GM12878 (cell line): ENCODE results near the gene B4GALT1. TPM values are rescaled to one million over a fixed set of nuclear protein-coding genes. Genes with fewer than 3 reads are reported as not detected.
A peak's percentile ranks its signal among the peaks of the same experiment; 100 is the strongest.

ENCODE experiments used
- BCL11A ChIP-seq: IDR thresholded peaks from 2 replicates; pipeline ENCODE4 v1.6.1; 2011; ENCODE audit warnings: low read depth, low read length
- EED ChIP-seq: sonication (generic); IDR thresholded peaks from 2 replicates; pipeline ENCODE4 v1.6.1; 2016; ENCODE audit warnings: antibody characterized with exemption, low read depth
- EP300 ChIP-seq, 2 experiments: fragments of 150-350 bp in 1 of 2; IDR thresholded peaks; 2 replicates each; pipeline ENCODE4 v1.6.1; 2011 to 2012; ENCODE audit warnings: low read depth in 2 of 2, low read length in 2 of 2, borderline replicate concordance in 1 of 2, improper control_type of control experiment in 1 of 2, inconsistent platforms in 1 of 2; ENCODE audit not compliant: control insufficient read depth in 1 of 2
- FOS ChIP-seq: IDR thresholded peaks from 3 replicates; pipeline ENCODE4 v1.6.1; 2011; ENCODE audit warnings: borderline replicate concordance; ENCODE audit not compliant: insufficient read length; ENCODE audit errors: extremely low read depth
- MYB ChIP-seq: fragments of 150-350 bp; IDR thresholded peaks from 2 replicates; pipeline ENCODE4 v1.6.1; 2014; ENCODE audit warnings: mild to moderate bottlenecking, low read depth, low read length, borderline replicate concordance
- NBN ChIP-seq: fragments of 450-650 bp; IDR thresholded peaks from 2 replicates; pipeline ENCODE4 v1.6.1; 2016
- NR2C1 ChIP-seq: fragments of 450-650 bp; IDR thresholded peaks from 2 replicates; pipeline ENCODE4 v1.6.1; 2017; ENCODE audit warnings: antibody characterized with exemption, mild to moderate bottlenecking, moderate library complexity
- POU2F2 ChIP-seq: IDR thresholded peaks from 3 replicates; pipeline ENCODE4 v1.6.1; 2011; ENCODE audit warnings: low read depth, mild to moderate bottlenecking, low read length, borderline replicate concordance
- RELA ChIP-seq: fragments of 450-650 bp; IDR thresholded peaks from 2 replicates; pipeline ENCODE4 v1.8.0; 2014; ENCODE audit warnings: borderline replicate concordance; ENCODE audit not compliant: partially characterized antibody
- SIN3A ChIP-seq: IDR thresholded peaks from 2 replicates; pipeline ENCODE4 v1.6.1; 2012; ENCODE audit warnings: low read depth, low read length, improper control_type of control experiment
- TCF3 ChIP-seq: IDR thresholded peaks from 2 replicates; pipeline ENCODE4 v1.6.1; 2012; ENCODE audit warnings: low read depth, mild to moderate bottlenecking, low read length, borderline replicate concordance; ENCODE audit not compliant: insufficient read depth
- ZBED1 ChIP-seq: IDR thresholded peaks from 2 replicates; pipeline ENCODE4 v1.6.1; 2016; ENCODE audit warnings: borderline replicate concordance
- polyA plus RNA-seq, 11 experiments: library from polyadenylated mRNA; depleted of rRNA in 4 of 11; unstranded in 6 of 11; stranded (reverse) in 5 of 11; fragments of >200 nt; fragmentation: Nextera tagmentation in 4 of 11; fragmentation: Illumina TruSeq in 1 of 11; extraction: Ambion mirVana in 4 of 11; extraction: Trizol in 1 of 11; gene quantifications; 1 replicate in 1 of 11; 2 replicates in 10 of 11; pipeline versions ENCODE4 v1.2.1 to v1.2.3, GENCODE V29; 2011 to 2016; ENCODE audit warnings: inconsistent platforms in 2 of 11, missing spikeins in 2 of 11, low read depth in 1 of 11
- total RNA-seq, 4 experiments: library from RNA; depleted of rRNA in 3 of 4; stranded (reverse); fragments of >200 nt in 3 of 4; fragmentation: Illumina TruSeq in 1 of 4; extraction: Trizol in 1 of 4; gene quantifications; 2 replicates each; pipeline versions ENCODE4 v1.2.1 to v1.2.3, GENCODE V29; 2013 to 2021
- TF ChIP-seq, protein P1 (sequence below): fragments of 450-650 bp; conservative IDR thresholded peaks from 2 replicates; pipeline ENCODE4 v1.6.1; 2017; ENCODE audit warnings: mild to moderate bottlenecking, moderate library complexity
- TF ChIP-seq, protein P2 (sequence below): fragments of 450-650 bp; IDR thresholded peaks from 2 replicates; pipeline ENCODE4 v1.6.1; 2017; ENCODE audit warnings: mild to moderate bottlenecking, moderate library complexity
- TF ChIP-seq, protein P3 (sequence below): fragments of 450-650 bp; IDR thresholded peaks from 2 replicates; pipeline ENCODE4 v1.6.1; 2016; ENCODE audit warnings: mild to moderate bottlenecking
- TF ChIP-seq, protein P4 (sequence below), 3 experiments: IDR thresholded peaks in 2 of 3; conservative IDR thresholded peaks in 1 of 3; 2 replicates each; pipeline ENCODE4 v1.5.1; 2011; ENCODE audit warnings: low read depth in 3 of 3, low read length in 3 of 3, mild to moderate bottlenecking in 3 of 3, control low read depth in 2 of 3, moderate library complexity in 2 of 3, inconsistent platforms in 1 of 3, mixed read lengths in 1 of 3; ENCODE audit not compliant: control insufficient read depth in 2 of 3, insufficient read depth in 1 of 3; ENCODE audit errors: extremely low read depth in 1 of 3
- TF ChIP-seq, protein P5 (sequence below): IDR thresholded peaks from 2 replicates; pipeline ENCODE4 v1.6.1; 2011; ENCODE audit warnings: borderline replicate concordance, low read depth, mild to moderate bottlenecking, moderate library complexity, low read length; ENCODE audit not compliant: insufficient read depth, poor library complexity, severe bottlenecking

Gene B4GALT1
- total and polyA plus RNA-seq, 10 of the 15 experiments (the other 5 are each of a cell fraction or from before 2014, with no cell fraction given), result 12.7 to 79.0 (median 41.0) TPM

DNA sequence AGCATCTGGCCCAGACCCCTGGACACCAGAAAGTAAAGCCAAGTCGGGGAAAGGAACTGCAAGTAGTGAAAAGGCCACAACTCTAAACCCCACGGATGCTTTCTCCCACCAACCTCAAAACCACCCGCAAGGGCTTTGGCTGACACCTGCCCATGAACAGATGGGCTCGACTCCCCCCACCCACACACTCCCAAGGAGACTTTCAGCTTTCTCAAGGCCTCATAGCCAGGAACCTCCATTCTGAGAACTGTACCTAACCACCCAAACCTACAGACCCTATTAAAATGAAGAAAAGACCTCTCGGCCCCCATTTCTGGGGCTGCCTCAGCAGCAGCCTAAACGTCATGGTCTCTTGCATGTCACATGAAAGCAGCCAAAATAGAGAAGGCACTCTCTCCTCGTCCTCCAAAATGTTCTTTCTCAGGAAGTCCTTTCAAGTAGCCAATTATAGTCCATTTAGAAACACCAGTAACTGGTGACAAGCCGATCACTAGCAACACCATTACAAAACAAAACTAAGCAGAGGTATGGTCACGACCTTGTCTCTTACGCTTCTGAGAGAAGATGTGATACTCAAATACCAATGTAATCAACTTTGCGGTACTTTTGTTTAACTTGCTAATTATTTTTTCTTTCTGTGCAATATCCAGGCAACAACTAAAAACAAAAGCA is 2.9 kb downstream of the B4GALT1 start (continued):
- TF ChIP-seq TCF3 (peak; percentile 86; the same call in 1 of the 2 replicates), BCL11A (peak; percentile 53; the same call in 1 of the 2 replicates), SIN3A (no peak), NBN (peak; percentile 53; the same call in 1 of the 2 replicates), FOS (no peak), EED (peak; percentile 84), RELA (peak; percentile 45), POU2F2 (peak; percentile 41; the same call in 1 of the 3 replicates), EP300 (IDR thresholded peaks at IDR 0.05; ENCODE audit: borderline replicate concordance in 1 of 2, control insufficient read depth in 1 of 2, low read depth in 2 of 2, low read length in 2 of 2) (peak; percentile 36 to 62; a peak in 3 of 4 replicates), MYB (no peak), NR2C1 (no peak; the same call in 1 of the 2 replicates), ZBED1 (0 out of 2 replicates have a peak, but pooled peaks have one; percentile 33)
- TF ChIP-seq, protein P1, sequence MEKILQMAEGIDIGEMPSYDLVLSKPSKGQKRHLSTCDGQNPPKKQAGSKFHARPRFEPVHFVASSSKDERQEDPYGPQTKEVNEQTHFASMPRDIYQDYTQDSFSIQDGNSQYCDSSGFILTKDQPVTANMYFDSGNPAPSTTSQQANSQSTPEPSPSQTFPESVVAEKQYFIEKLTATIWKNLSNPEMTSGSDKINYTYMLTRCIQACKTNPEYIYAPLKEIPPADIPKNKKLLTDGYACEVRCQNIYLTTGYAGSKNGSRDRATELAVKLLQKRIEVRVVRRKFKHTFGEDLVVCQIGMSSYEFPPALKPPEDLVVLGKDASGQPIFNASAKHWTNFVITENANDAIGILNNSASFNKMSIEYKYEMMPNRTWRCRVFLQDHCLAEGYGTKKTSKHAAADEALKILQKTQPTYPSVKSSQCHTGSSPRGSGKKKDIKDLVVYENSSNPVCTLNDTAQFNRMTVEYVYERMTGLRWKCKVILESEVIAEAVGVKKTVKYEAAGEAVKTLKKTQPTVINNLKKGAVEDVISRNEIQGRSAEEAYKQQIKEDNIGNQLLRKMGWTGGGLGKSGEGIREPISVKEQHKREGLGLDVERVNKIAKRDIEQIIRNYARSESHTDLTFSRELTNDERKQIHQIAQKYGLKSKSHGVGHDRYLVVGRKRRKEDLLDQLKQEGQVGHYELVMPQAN, result 0 out of 2 replicates have a peak, but pooled peaks have one; percentile 16
- TF ChIP-seq, protein P2, sequence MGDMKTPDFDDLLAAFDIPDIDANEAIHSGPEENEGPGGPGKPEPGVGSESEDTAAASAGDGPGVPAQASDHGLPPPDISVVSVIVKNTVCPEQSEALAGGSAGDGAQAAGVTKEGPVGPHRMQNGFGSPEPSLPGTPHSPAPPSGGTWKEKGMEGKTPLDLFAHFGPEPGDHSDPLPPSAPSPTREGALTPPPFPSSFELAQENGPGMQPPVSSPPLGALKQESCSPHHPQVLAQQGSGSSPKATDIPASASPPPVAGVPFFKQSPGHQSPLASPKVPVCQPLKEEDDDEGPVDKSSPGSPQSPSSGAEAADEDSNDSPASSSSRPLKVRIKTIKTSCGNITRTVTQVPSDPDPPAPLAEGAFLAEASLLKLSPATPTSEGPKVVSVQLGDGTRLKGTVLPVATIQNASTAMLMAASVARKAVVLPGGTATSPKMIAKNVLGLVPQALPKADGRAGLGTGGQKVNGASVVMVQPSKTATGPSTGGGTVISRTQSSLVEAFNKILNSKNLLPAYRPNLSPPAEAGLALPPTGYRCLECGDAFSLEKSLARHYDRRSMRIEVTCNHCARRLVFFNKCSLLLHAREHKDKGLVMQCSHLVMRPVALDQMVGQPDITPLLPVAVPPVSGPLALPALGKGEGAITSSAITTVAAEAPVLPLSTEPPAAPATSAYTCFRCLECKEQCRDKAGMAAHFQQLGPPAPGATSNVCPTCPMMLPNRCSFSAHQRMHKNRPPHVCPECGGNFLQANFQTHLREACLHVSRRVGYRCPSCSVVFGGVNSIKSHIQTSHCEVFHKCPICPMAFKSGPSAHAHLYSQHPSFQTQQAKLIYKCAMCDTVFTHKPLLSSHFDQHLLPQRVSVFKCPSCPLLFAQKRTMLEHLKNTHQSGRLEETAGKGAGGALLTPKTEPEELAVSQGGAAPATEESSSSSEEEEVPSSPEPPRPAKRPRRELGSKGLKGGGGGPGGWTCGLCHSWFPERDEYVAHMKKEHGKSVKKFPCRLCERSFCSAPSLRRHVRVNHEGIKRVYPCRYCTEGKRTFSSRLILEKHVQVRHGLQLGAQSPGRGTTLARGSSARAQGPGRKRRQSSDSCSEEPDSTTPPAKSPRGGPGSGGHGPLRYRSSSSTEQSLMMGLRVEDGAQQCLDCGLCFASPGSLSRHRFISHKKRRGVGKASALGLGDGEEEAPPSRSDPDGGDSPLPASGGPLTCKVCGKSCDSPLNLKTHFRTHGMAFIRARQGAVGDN, result peak; percentile 21; the same call in 1 of the 2 replicates
- TF ChIP-seq, protein P3, sequence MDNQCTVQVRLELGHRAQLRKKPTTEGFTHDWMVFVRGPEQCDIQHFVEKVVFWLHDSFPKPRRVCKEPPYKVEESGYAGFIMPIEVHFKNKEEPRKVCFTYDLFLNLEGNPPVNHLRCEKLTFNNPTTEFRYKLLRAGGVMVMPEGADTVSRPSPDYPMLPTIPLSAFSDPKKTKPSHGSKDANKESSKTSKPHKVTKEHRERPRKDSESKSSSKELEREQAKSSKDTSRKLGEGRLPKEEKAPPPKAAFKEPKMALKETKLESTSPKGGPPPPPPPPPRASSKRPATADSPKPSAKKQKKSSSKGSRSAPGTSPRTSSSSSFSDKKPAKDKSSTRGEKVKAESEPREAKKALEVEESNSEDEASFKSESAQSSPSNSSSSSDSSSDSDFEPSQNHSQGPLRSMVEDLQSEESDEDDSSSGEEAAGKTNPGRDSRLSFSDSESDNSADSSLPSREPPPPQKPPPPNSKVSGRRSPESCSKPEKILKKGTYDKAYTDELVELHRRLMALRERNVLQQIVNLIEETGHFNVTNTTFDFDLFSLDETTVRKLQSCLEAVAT, result no peak
- TF ChIP-seq, protein P4, sequence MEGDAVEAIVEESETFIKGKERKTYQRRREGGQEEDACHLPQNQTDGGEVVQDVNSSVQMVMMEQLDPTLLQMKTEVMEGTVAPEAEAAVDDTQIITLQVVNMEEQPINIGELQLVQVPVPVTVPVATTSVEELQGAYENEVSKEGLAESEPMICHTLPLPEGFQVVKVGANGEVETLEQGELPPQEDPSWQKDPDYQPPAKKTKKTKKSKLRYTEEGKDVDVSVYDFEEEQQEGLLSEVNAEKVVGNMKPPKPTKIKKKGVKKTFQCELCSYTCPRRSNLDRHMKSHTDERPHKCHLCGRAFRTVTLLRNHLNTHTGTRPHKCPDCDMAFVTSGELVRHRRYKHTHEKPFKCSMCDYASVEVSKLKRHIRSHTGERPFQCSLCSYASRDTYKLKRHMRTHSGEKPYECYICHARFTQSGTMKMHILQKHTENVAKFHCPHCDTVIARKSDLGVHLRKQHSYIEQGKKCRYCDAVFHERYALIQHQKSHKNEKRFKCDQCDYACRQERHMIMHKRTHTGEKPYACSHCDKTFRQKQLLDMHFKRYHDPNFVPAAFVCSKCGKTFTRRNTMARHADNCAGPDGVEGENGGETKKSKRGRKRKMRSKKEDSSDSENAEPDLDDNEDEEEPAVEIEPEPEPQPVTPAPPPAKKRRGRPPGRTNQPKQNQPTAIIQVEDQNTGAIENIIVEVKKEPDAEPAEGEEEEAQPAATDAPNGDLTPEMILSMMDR (IDR thresholded peaks at IDR 0.05 in 2 of 3, conservative IDR thresholded peaks at IDR 0.05 in 1 of 3; ENCODE audit: control insufficient read depth in 2 of 3, extremely low read depth in 1 of 3, insufficient read depth in 1 of 3, low read depth in 3 of 3, low read length in 3 of 3), result no peak
- TF ChIP-seq, protein P5, sequence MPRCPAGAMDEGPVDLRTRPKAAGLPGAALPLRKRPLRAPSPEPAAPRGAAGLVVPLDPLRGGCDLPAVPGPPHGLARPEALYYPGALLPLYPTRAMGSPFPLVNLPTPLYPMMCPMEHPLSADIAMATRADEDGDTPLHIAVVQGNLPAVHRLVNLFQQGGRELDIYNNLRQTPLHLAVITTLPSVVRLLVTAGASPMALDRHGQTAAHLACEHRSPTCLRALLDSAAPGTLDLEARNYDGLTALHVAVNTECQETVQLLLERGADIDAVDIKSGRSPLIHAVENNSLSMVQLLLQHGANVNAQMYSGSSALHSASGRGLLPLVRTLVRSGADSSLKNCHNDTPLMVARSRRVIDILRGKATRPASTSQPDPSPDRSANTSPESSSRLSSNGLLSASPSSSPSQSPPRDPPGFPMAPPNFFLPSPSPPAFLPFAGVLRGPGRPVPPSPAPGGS, result peak; percentile 24
